GM12801 (cell line): ENCODE results near the gene OBSCN.

ENCODE experiments used
- CTCF ChIP-seq: IDR thresholded peaks from one replicate; pipeline ENCODE4 v1.5.1; 2011; ENCODE audit warnings: control low read depth; ENCODE audit not compliant: insufficient read length; ENCODE audit errors: extremely low read depth

OBSCN gene

GRCh38 chr1:228215663-228216116, 7.8 kb downstream of the OBSCN start:
- TF ChIP-seq CTCF: no peak

- no peak for TF ChIP-seq CTCF
These were observed 8.8 kb downstream of the OBSCN start for GRCh38 chr1:228216371-228217320.

- TF ChIP-seq CTCF: no peak
These were observed 9.9 kb downstream of the OBSCN start for GRCh38 chr1:228217551-228218344.

- TF ChIP-seq CTCF: no peak
These were observed 10.8 kb downstream of the OBSCN start for GRCh38 chr1:228218513-228219244.

GRCh38 chr1:228219245-228219961, 11.6 kb downstream of the OBSCN start:
- no peak for TF ChIP-seq CTCF

GRCh38 chr1:228219962-228220780, 12.3 kb downstream of the OBSCN start:
- no peak for TF ChIP-seq CTCF
